Calu3 (cell line): Measurements from ENCODE around the gene CHRM5. TPM values are rescaled to one million over a fixed set of nuclear protein-coding genes. Genes with fewer than 3 reads are reported as not detected.

Source experiments
- BruUV-seq: library from RNA; stranded (reverse); fragments of 400-500 nt; replicated peaks from 2 replicates; lab custom pipeline; 2021; lab: Mats Ljungman, UMichigan
- CTCF ChIA-PET: fragments of 300-600 bp; sonication (Branson Sonifier 250); formaldehyde crosslinking; loops from one replicate; lab custom pipeline; 2022; ENCODE audit warnings: antibody characterized with exemption; lab: Charles Lee
- DNase-seq: peaks from one replicate; pipeline ENCODE4 v3.0.0; 2022
- H3K27ac Mint-ChIP-seq: one replicate; pipeline ENCODE4 v1.8.0; 2022; ENCODE audit warnings: mixed read lengths; ENCODE audit not compliant: unreplicated experiment
- H3K27me3 Mint-ChIP-seq: one replicate; pipeline ENCODE4 v1.8.0; 2022; ENCODE audit warnings: mixed read lengths; ENCODE audit not compliant: unreplicated experiment
- H3K36me3 Mint-ChIP-seq: one replicate; pipeline ENCODE4 v1.8.0; 2022; ENCODE audit warnings: mild to moderate bottlenecking, moderate library complexity, mixed read lengths; ENCODE audit not compliant: insufficient read depth, unreplicated experiment
- H3K4me1 Mint-ChIP-seq: one replicate; pipeline ENCODE4 v1.8.0; 2022; ENCODE audit warnings: mild to moderate bottlenecking, low read depth, mixed read lengths; ENCODE audit not compliant: unreplicated experiment
- H3K4me3 Mint-ChIP-seq: one replicate; pipeline ENCODE4 v1.8.0; 2022; ENCODE audit warnings: mild to moderate bottlenecking, low read depth, moderate library complexity, mixed read lengths; ENCODE audit not compliant: unreplicated experiment
- H3K9me3 Mint-ChIP-seq: one replicate; pipeline ENCODE4 v1.8.0; 2022; ENCODE audit warnings: low read depth, mixed read lengths; ENCODE audit not compliant: unreplicated experiment
- intact Hi-C: fragments of 100-400 bp; cut with micrococcal nuclease; formaldehyde crosslinking; loops from one replicate; pipeline ENCODE4 v1.10.0; 2022; ENCODE audit not compliant: unreplicated experiment
- total RNA-seq: library from RNA; stranded (reverse); gene quantifications from 2 replicates; pipeline ENCODE4 v1.2.3, GENCODE V29; 2022
- TF ChIP-seq, protein P1 (sequence below): fragments of 200-600 bp; IDR thresholded peaks from one replicate; pipeline ENCODE4 v1.8.0; 2022; ENCODE audit warnings: antibody characterized with exemption; ENCODE audit not compliant: unreplicated experiment

Gene CHRM5
- total RNA-seq, 1 experiment from 2014 or later, result not detected

DNA sequence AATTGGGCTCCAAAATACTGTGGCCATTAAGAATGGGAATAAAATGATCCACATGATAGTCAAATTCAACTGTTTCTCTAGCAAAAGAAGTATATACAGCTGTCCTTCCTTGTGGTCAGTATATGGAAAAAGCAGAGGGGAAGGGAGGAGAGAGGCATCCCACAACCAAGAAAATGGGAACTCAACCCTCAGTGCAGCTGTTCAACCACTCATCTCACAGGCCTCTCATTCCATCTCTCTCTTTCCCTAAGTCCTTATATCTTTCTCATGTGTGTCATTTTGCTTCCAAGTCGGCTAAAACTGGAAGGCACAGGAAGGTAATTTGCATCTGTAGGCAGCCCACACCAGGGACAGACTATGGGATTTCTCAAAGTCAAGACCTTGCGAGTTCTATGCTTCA, 43.2 kb downstream of the CHRM5 start:
- CTCF ChIA-PET, result no interaction called here
- BruUV-seq, result no TSS peak
- Mint-ChIP-seq H3K27ac (no peak overlapping the region), H3K4me1 (no peaks in the 10 kb centered on the region), H3K27me3 (no peaks in the 10 kb centered on the region), H3K9me3 (no peaks in the 10 kb centered on the region), H3K4me3 (no peak overlapping the region), H3K36me3 (no peaks in the 10 kb centered on the region)
- intact Hi-C loops, result no loop called here
- DNase-seq, result no peak
- TF ChIP-seq, protein P1, sequence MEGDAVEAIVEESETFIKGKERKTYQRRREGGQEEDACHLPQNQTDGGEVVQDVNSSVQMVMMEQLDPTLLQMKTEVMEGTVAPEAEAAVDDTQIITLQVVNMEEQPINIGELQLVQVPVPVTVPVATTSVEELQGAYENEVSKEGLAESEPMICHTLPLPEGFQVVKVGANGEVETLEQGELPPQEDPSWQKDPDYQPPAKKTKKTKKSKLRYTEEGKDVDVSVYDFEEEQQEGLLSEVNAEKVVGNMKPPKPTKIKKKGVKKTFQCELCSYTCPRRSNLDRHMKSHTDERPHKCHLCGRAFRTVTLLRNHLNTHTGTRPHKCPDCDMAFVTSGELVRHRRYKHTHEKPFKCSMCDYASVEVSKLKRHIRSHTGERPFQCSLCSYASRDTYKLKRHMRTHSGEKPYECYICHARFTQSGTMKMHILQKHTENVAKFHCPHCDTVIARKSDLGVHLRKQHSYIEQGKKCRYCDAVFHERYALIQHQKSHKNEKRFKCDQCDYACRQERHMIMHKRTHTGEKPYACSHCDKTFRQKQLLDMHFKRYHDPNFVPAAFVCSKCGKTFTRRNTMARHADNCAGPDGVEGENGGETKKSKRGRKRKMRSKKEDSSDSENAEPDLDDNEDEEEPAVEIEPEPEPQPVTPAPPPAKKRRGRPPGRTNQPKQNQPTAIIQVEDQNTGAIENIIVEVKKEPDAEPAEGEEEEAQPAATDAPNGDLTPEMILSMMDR, result no peak

DNA sequence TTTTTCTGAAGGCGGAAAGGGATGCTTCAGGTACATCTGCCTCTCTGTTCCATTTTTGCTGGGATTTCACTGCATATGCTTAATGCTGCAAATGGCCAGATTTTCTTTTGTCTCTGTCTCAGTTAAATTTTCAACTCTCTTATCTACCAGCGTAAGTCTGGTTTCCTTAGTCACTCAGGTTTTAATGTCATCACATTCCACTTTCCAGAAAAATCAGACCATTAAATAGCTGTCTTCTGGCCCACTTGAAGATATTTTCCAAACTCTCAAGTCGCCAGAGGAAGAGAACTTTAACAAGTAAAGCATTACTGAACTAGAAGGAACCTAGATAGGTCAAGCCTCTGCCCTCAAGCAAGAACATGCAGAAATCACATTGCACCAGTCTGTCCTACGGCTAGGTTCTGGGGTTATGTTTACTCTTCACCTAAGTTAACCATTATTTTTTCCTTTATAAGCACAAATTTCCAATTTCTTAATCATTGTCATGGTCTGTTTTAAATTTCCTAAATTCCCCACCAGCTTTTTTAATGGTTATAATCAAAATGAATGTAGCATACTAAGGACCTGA, 44.2 kb downstream of the CHRM5 start:
- Mint-ChIP-seq H3K9me3 (no peaks in the 10 kb centered on the region), H3K4me1 (no peaks in the 10 kb centered on the region), H3K27ac (no peak overlapping the region), H3K36me3 (no peaks in the 10 kb centered on the region), H3K4me3 (no peak overlapping the region), H3K27me3 (no peaks in the 10 kb centered on the region)
- intact Hi-C loops, result no loop called here
- CTCF ChIA-PET, result no interaction called here
- no peak for DNase-seq
- no TSS peak for BruUV-seq
- TF ChIP-seq, protein P1, result no peak

DNA sequence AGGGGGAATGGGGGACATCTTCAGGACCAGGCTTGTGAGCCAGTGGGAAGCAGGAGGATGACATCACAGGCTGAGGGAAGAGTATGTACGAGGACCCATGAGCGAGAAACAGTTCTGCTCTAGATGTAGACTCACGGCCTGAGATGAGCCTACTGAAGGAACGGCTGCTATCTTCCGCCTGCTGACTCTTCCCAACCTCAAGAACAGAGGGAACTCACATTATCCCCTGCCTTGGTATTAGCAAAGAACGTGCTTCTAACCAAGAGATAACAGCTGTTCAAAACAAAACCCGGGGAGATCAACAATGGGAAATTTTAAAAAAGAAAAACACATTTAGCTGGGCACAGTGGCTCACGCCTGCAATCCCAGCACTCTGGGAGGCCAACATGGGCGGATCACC, 45.4 kb downstream of the CHRM5 start:
- TF ChIP-seq, protein P1, result no peak
- Mint-ChIP-seq H3K4me3 (no peak overlapping the region), H3K9me3 (no peaks in the 10 kb centered on the region), H3K36me3 (no peaks in the 10 kb centered on the region), H3K27me3 (no peaks in the 10 kb centered on the region), H3K4me1 (no peaks in the 10 kb centered on the region), H3K27ac (no peak overlapping the region)
- DNase-seq, result no peak
- intact Hi-C loops, result no loop called here
- CTCF ChIA-PET, result no interaction called here
- BruUV-seq, result no TSS peak

DNA sequence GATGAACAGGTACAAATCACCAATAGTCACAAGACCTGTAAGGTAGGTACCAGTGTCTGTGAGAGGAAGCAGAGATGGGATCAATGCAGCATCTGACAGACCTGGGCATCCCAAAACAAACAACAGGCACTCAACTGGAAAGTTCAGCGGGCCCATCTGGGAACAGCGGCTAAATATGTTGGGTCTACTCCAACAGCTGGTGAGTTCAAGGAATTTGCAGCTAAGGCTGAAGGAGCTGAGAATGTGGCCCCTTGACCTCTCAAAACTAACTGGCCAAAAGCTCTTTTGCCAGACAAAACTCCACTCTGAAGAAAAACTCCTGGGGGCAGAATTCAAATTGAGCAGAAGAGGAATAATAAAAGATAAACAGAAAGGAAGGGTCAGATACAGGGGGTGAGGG, 46.3 kb downstream of the CHRM5 start:
- Mint-ChIP-seq H3K4me1 (no peaks in the 10 kb centered on the region), H3K27ac (no peak overlapping the region), H3K4me3 (no peak overlapping the region), H3K9me3 (no peaks in the 10 kb centered on the region), H3K36me3 (no peaks in the 10 kb centered on the region), H3K27me3 (no peaks in the 10 kb centered on the region)
- CTCF ChIA-PET, result no interaction called here
- DNase-seq, result no peak
- intact Hi-C loops, result no loop called here
- TF ChIP-seq, protein P1, result no peak
- no TSS peak for BruUV-seq
